NT2/D1 (cell line): ENCODE results near the gene CEP70.
"Not testable (repeated sequence)": the region's sequence is repeated elsewhere in the genome, so short reads cannot be mapped to it uniquely, and the experiment has no call there.

ENCODE experiments used
- DNase-seq: peaks from one replicate; pipeline ENCODE4 v3.0.0-alpha.2; 2011; ENCODE audit warnings: low read depth, low spot score
- H3K27me3 ChIP-seq: 2 replicates; pipeline ENCODE4 v1.6.0; 2011; ENCODE audit warnings: mild to moderate bottlenecking; ENCODE audit not compliant: insufficient read length, insufficient read depth
- H3K36me3 ChIP-seq: 2 replicates; pipeline ENCODE4 v1.6.1; 2011; ENCODE audit warnings: mild to moderate bottlenecking, low read length, mixed read lengths; ENCODE audit not compliant: insufficient read depth, insufficient read length
- H3K4me1 ChIP-seq: 2 replicates; pipeline ENCODE4 v1.5.1; 2011; ENCODE audit not compliant: insufficient read depth, insufficient read length
- H3K4me3 ChIP-seq: 2 replicates; pipeline ENCODE4 v1.5.1; 2011; ENCODE audit warnings: low read depth; ENCODE audit not compliant: insufficient read length
- H3K9ac ChIP-seq: 2 replicates; pipeline ENCODE4 v1.6.0; 2011; ENCODE audit warnings: low read depth; ENCODE audit not compliant: insufficient read length
- H3K9me3 ChIP-seq: 2 replicates; pipeline ENCODE4 v1.5.1; 2011; ENCODE audit warnings: mild to moderate bottlenecking, low read length; ENCODE audit not compliant: insufficient read depth
- SUZ12 ChIP-seq: IDR thresholded peaks from 2 replicates; pipeline ENCODE4 v1.6.1; 2011; ENCODE audit not compliant: insufficient read length, insufficient read depth; ENCODE audit errors: extremely low read depth
- YY1 ChIP-seq: IDR thresholded peaks from 2 replicates; pipeline ENCODE4 v1.6.1; 2011; ENCODE audit not compliant: insufficient read length, insufficient read depth
- ZNF274 ChIP-seq: IDR thresholded peaks from 2 replicates; pipeline ENCODE4 v1.6.1; 2011; ENCODE audit warnings: mild to moderate bottlenecking, low read depth, low read length

CEP70 gene

GRCh38 chr3:138497851-138498250 is 96.2 kb downstream of the CEP70 start:
- Histone ChIP-seq H3K4me3 (no peak overlapping the region), H3K27me3 (no peaks in the 10 kb centered on the region)

DNA sequence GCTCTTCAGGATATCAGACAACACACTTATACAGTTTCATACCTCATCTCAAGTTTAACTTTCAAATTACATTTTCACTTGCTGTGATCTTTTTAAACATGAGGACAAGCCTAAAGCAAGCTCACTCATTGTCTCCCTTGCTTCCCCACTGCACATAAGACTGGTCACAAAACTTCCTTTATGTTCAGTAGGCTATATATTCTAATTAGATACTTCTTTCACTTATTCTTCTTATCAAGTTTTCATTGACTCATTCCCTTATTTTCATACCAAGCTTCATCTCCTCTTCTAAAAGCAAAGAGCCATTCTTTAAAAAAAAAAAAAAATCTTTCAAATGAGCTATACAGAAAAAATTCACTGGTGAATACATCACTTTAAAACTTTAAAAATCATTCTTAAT is 97.0 kb downstream of the CEP70 start:
- Histone ChIP-seq H3K4me1 (peaks cover under 1% of the 10 kb centered on the region), H3K9me3 (no peaks in the 10 kb centered on the region; the same call in 1 of the 2 replicates), H3K36me3 (peaks cover 6% of the 10 kb centered on the region), H3K4me3 (no peak overlapping the region), H3K27me3 (no peaks in the 10 kb centered on the region), H3K9ac (no peak overlapping the region)
- no peak for DNase-seq
- no peak for TF ChIP-seq YY1
- no peak for TF ChIP-seq SUZ12
- TF ChIP-seq ZNF274: no peak

More at GRCh38 chr3:138497851-138498250, 96.2 kb downstream of the CEP70 start:
- Histone ChIP-seq H3K9me3 (no peaks in the 10 kb centered on the region), H3K4me1 (no peaks in the 10 kb centered on the region), H3K9ac (no peak overlapping the region), H3K36me3 (peaks cover 6% of the 10 kb centered on the region)
- DNase-seq: no peak
- no peak for TF ChIP-seq YY1
- no peak for TF ChIP-seq ZNF274
- no peak for TF ChIP-seq SUZ12

GRCh38 chr3:138496436-138496835 is 97.6 kb downstream of the CEP70 start:
- Histone ChIP-seq H3K4me1 (peaks cover 2% of the 10 kb centered on the region), H3K9ac (no peak overlapping the region), H3K4me3 (no peak overlapping the region), H3K27me3 (no peaks in the 10 kb centered on the region), H3K9me3 (no peaks in the 10 kb centered on the region; the same call in 1 of the 2 replicates), H3K36me3 (peaks cover 6% of the 10 kb centered on the region)
- no peak for DNase-seq
- TF ChIP-seq YY1 (no peak), ZNF274 (no peak), SUZ12 (no peak)

DNA sequence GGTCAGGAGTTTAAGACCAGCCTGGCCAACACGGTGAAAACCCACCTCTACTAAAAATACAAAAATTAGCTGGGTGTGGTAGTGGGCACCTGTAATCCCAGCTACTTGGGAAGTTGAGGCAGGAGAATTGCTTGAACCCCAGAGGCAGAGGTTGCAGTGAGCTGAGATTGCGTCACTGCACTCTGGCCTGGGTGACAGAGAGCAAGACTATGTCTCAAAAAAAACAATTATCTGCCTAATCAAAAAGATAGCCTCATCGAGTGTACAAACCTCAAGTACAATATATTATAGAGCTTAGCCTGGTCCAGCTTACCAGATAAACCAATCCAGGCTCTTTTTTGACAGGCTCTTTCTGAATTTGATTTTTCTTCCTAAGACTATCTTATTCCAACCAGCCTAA is 98.4 kb downstream of the CEP70 start:
- not testable (repeated sequence) for H3K9me3 ChIP-seq, H3K36me3 ChIP-seq, H3K4me3 ChIP-seq, H3K9ac ChIP-seq, H3K4me1 ChIP-seq, DNase-seq, H3K27me3 ChIP-seq

DNA sequence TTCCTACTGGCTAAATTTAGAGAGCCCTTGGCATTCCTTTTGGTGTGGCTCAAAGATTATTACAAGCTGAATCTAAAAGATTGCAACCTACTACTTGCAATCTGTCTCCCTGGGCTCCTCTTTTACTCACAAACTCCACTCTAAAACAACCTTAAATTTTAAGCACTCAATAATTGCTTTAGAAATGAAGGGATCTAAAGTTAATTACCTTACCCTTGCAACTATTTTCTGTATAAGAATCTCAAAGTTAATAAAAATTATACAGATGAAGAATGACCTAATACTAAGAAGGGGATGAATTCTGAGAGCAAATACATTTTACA is 99.5 kb downstream of the CEP70 start:
- peaks cover 2% of the 10 kb centered on the region for H3K4me1 ChIP-seq
- no peak overlapping the region for H3K9ac ChIP-seq
- DNase-seq: no peak
- TF ChIP-seq ZNF274 (no peak), YY1 (no peak), SUZ12 (no peak)
- H3K36me3 ChIP-seq: peaks cover 3% of the 10 kb centered on the region
- no peak overlapping the region for H3K4me3 ChIP-seq
- no peaks in the 10 kb centered on the region; the same call in 1 of the 2 replicates for H3K9me3 ChIP-seq
- no peaks in the 10 kb centered on the region for H3K27me3 ChIP-seq

- Histone ChIP-seq H3K36me3 (peaks cover 3% of the 10 kb centered on the region), H3K4me3 (no peak overlapping the region), H3K4me1 (peaks cover 2% of the 10 kb centered on the region), H3K9me3 (no peaks in the 10 kb centered on the region; the same call in 1 of the 2 replicates), H3K9ac (no peak overlapping the region), H3K27me3 (no peaks in the 10 kb centered on the region)
- no peak for DNase-seq
- TF ChIP-seq YY1: no peak
- TF ChIP-seq ZNF274: no peak
- TF ChIP-seq SUZ12: no peak
These were observed 100.1 kb downstream of the CEP70 start for GRCh38 chr3:138493804-138494606.

GRCh38 chr3:138492980-138493675 is 100.9 kb downstream of the CEP70 start:
- no peaks in the 10 kb centered on the region for H3K27me3 ChIP-seq
- H3K9me3 ChIP-seq: no peaks in the 10 kb centered on the region; the same call in 1 of the 2 replicates
- peaks cover 3% of the 10 kb centered on the region for H3K36me3 ChIP-seq
- no peak for DNase-seq
- H3K9ac ChIP-seq: no peak overlapping the region
- TF ChIP-seq SUZ12 (no peak), YY1 (no peak), ZNF274 (no peak)
- no peak overlapping the region for H3K4me3 ChIP-seq
- H3K4me1 ChIP-seq: peaks cover 2% of the 10 kb centered on the region
